Peyer's patch (tissue), 4 donors: Measurements from ENCODE around the gene DOCK11. TPM values are rescaled to one million over a fixed set of nuclear protein-coding genes. Genes with fewer than 3 reads are reported as not detected.
"Not testable (repeated sequence)": the region's sequence is repeated elsewhere in the genome, so short reads cannot be mapped to it uniquely, and the experiment has no call there.

Source experiments
- DNase-seq, 3 donors: peaks; one replicate each; pipeline ENCODE4 v3.0.0-alpha.2; 2017 to 2019
- H3K27ac ChIP-seq, 4 donors: fragments of 200-600 bp; sonication (generic); one replicate each; pipeline ENCODE4 v1.5.1; 2016 to 2019
- H3K27me3 ChIP-seq, 2 donors: fragments of 200-600 bp; sonication (generic); one replicate each; pipeline ENCODE4 v1.5.1; 2019
- H3K36me3 ChIP-seq, 3 donors: fragments of 200-600 bp; sonication (generic); one replicate each; pipeline ENCODE4 v1.5.1; 2016 to 2019
- H3K4me1 ChIP-seq, 4 donors: fragments of 200-600 bp; sonication (generic); one replicate each; pipeline ENCODE4 v1.5.1; 2016 to 2019
- H3K4me3 ChIP-seq, 4 donors: fragments of 200-600 bp; sonication (generic); 1 replicate in 3 of 4; 2 replicates in 1 of 4; pipeline ENCODE4 v1.5.1; 2016 to 2019; ENCODE audit warnings: mild to moderate bottlenecking in 1 of 4
- H3K9me3 ChIP-seq, 4 donors: fragments of 200-600 bp; sonication (generic); one replicate each; pipeline ENCODE4 v1.5.1; 2016 to 2019; ENCODE audit warnings: mild to moderate bottlenecking in 1 of 4
- POLR2A ChIP-seq, 2 donors: fragments of 450-650 bp; IDR thresholded peaks; one replicate each; pipeline ENCODE4 v1.5.1; 2017; ENCODE audit warnings: antibody characterized with exemption in 2 of 2, mild to moderate bottlenecking in 2 of 2, moderate library complexity in 2 of 2
- total RNA-seq, 4 donors: library from RNA; depleted of rRNA; stranded (reverse); fragments of >200 nt; gene quantifications; one replicate each; pipeline ENCODE4 v1.1.0, GENCODE V29; 2016
- TF ChIP-seq, protein P1 (sequence below), 6 experiments: fragments of 450-650 bp in 4 of 6; fragments of 200-600 bp in 2 of 6; sonication (generic) in 1 of 6; IDR thresholded peaks; one replicate each; pipeline ENCODE4 v1.5.1; 2017 to 2019; ENCODE audit warnings: antibody characterized with exemption in 6 of 6, mild to moderate bottlenecking in 3 of 6, moderate library complexity in 1 of 6

The DOCK11 gene
- total RNA-seq, 4 donors from 2014 or later, result 5.6 to 34.7 (median 10.4) TPM

DNA sequence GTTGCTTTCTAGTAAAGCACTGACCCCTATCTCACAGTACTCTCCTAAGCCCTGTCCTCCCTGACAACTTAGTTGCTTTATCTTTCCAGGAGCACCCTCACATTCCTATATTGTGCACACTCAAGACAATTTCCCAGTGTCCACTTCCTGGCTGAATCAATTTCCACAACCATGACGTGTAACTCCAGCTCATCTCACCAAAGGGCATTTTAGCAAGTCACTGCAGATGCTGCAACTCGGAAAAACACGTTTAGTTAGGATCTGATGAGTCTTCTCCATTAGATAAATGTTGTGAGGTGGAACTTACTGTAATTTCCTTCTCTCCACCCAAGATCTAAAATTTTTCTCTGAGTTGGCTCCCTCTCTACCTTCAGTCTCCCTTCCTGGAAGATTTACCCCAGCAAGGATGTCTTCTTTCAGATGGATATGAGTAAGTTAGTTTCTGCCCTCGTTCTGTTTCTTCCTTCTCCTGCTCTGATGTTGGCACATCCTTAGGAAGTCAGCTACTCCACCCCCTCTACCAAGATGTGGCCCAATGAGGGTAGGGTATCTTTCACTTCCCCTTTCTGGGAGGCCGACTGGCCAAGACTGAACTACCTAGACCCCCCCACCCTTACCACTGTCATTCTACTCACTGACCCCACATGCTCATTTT, 203.0 kb downstream of the DOCK11 start:
- Histone ChIP-seq H3K27me3 (no peaks in the 10 kb centered on the region), H3K27ac (no peak overlapping the region), H3K36me3 (no peaks in the 10 kb centered on the region), H3K4me3 (no peak overlapping the region), H3K9me3 (no peaks in the 10 kb centered on the region), H3K4me1 (no peaks in the 10 kb centered on the region)
- peak in 1 of 3 donors; percentile 33 for DNase-seq
- TF ChIP-seq, protein P1, sequence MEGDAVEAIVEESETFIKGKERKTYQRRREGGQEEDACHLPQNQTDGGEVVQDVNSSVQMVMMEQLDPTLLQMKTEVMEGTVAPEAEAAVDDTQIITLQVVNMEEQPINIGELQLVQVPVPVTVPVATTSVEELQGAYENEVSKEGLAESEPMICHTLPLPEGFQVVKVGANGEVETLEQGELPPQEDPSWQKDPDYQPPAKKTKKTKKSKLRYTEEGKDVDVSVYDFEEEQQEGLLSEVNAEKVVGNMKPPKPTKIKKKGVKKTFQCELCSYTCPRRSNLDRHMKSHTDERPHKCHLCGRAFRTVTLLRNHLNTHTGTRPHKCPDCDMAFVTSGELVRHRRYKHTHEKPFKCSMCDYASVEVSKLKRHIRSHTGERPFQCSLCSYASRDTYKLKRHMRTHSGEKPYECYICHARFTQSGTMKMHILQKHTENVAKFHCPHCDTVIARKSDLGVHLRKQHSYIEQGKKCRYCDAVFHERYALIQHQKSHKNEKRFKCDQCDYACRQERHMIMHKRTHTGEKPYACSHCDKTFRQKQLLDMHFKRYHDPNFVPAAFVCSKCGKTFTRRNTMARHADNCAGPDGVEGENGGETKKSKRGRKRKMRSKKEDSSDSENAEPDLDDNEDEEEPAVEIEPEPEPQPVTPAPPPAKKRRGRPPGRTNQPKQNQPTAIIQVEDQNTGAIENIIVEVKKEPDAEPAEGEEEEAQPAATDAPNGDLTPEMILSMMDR (IDR thresholded peaks at IDR 0.05), result no peak
- no peak for TF ChIP-seq POLR2A (IDR thresholded peaks at IDR 0.05)

DNA sequence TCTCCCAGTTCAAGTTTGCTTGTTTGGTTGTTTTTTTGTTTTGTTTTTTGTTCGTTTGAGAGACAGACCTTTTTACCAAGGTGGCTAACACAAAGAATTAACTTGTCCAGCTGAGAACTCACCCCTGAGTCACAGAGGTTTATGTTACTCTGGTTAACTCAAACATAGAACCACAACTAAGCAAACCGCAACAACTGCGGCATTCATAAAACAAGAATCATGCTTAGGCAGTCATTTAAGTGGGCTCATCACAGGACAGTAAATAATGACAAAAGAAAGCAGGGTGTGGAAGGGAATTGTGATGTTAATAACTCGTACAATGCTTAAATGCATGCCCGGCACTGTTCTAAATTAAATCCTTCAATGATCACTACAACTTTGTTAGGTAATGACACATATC, 207.1 kb downstream of the DOCK11 start:
- H3K27ac ChIP-seq, result no peak overlapping the region

DNA sequence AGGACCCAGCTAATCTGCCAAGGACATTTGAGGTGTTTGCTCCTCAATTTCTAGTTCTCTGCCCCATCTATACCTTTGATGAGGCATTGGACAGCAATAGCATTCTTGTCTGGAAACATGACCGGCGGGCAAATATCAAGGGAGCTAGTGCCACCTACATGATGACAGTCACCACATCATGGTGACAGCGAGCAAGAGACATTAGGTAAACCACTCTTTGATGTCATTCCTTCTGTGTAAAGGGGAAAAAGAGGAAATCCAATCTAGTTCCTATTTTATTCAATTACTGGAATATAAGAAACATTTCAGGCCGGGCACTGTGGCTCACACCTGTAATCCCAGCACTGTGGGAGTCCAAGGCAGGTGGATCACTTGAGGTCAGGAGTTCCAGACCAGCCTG, 211.1 kb downstream of the DOCK11 start:
- Histone ChIP-seq H3K4me1 (no peaks in the 10 kb centered on the region), H3K27ac (no peak overlapping the region), H3K9me3 (no peaks in the 10 kb centered on the region), H3K4me3 (no peak overlapping the region), H3K36me3 (no peaks in the 10 kb centered on the region), H3K27me3 (no peaks in the 10 kb centered on the region)
- DNase-seq, result no peak
- TF ChIP-seq, protein P1 (IDR thresholded peaks at IDR 0.05), result no peak
- TF ChIP-seq POLR2A (IDR thresholded peaks at IDR 0.05), result no peak

More for the DNA sequence above, 207.1 kb downstream of the DOCK11 start:
- H3K27me3 ChIP-seq, result no peaks in the 10 kb centered on the region
- H3K4me1 ChIP-seq, result no peaks in the 10 kb centered on the region
- no peaks in the 10 kb centered on the region for H3K36me3 ChIP-seq
- H3K4me3 ChIP-seq, result no peak overlapping the region
- no peak for DNase-seq
- H3K9me3 ChIP-seq, result no peaks in the 10 kb centered on the region
- TF ChIP-seq, protein P1 (IDR thresholded peaks at IDR 0.05), result no peak
- TF ChIP-seq POLR2A (IDR thresholded peaks at IDR 0.05), result no peak

DNA sequence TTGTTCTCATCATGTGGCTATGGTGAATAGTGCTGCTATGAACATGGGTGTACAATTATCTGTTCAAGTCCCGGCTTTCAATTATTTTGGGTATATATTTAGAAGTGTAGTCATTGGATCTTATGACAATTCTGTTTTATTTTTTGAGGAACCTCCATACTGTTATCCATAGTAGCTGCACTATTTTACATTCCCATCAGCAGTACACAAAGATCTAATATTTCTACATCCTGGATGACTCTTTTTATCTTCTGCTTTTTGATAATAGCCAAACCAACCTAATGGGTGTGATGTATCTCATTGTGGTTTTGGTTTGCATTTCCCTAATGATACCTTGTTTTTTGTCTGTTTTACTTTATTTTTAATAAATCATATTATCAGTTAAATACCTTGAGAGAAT, 218.9 kb downstream of the DOCK11 start:
- DNase-seq, result no peak
- TF ChIP-seq POLR2A (IDR thresholded peaks at IDR 0.05), result no peak
- TF ChIP-seq, protein P1 (IDR thresholded peaks at IDR 0.05), result no peak
- Histone ChIP-seq H3K27me3 (no peaks in the 10 kb centered on the region), H3K4me3 (no peak overlapping the region), H3K4me1 (no peaks in the 10 kb centered on the region), H3K9me3 (no peaks in the 10 kb centered on the region), H3K36me3 (no peaks in the 10 kb centered on the region), H3K27ac (no peak overlapping the region)

DNA sequence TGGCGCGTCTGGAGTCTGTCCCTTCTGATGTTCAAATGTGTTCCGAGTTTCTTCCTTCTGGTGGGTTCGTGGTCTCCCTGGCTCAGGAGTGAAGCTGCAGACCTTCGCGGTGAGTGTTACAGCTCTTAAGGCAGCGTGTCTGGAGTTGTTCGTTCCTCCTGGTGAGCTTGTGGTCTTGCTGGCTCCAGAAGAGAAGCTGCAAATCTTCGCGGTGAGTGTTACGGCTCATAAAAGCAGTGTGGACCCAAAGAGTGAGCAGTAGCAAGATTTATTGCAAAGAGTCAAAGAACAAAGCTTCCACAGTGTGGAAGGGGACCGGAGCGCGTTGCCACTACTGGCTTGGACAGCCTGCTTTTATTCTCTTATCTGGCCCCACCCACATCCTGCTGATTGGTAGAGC, 220.3 kb downstream of the DOCK11 start:
- not testable (repeated sequence) for H3K27me3 ChIP-seq, H3K36me3 ChIP-seq, DNase-seq, H3K27ac ChIP-seq, H3K9me3 ChIP-seq, H3K4me3 ChIP-seq, H3K4me1 ChIP-seq

DNA sequence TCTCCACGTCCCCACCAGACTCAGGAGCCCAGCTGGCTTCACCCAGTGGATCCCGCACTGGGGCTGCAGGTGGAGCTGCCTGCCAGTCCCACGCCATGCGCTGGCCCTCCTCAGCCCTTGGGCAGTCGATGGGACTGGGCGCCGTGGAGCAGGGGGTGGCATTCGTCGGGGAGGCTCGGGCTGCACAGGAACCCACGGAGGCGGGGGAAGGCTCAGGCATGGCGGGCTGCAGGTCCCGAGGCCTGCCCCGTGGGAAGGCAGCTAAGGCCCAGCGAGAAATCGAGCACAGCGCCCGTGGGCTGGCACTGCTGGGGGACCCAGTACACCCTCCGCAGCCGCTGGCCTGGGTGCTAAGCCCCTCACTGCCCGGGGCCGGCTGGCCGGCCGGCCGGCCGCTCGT, 221.2 kb downstream of the DOCK11 start:
- not testable (repeated sequence) for H3K27me3 ChIP-seq, H3K4me3 ChIP-seq, H3K4me1 ChIP-seq, H3K36me3 ChIP-seq, H3K9me3 ChIP-seq, DNase-seq
- H3K27ac ChIP-seq, result peak overlapping the region in 1 of 4 donors; percentile 44
